Suppressor macrophage treated with lipopolysaccharide for 1 hour (primary cell): ENCODE results near the gene WASHC3.
"Not testable (repeated sequence)": the region's sequence is repeated elsewhere in the genome, so short reads cannot be mapped to it uniquely, and the experiment has no call there.

Experiments used
- DNase-seq, 3 donors: peaks; one replicate each; pipeline ENCODE4 v3.0.0-alpha.2; 2020 to 2022

Gene WASHC3

DNA sequence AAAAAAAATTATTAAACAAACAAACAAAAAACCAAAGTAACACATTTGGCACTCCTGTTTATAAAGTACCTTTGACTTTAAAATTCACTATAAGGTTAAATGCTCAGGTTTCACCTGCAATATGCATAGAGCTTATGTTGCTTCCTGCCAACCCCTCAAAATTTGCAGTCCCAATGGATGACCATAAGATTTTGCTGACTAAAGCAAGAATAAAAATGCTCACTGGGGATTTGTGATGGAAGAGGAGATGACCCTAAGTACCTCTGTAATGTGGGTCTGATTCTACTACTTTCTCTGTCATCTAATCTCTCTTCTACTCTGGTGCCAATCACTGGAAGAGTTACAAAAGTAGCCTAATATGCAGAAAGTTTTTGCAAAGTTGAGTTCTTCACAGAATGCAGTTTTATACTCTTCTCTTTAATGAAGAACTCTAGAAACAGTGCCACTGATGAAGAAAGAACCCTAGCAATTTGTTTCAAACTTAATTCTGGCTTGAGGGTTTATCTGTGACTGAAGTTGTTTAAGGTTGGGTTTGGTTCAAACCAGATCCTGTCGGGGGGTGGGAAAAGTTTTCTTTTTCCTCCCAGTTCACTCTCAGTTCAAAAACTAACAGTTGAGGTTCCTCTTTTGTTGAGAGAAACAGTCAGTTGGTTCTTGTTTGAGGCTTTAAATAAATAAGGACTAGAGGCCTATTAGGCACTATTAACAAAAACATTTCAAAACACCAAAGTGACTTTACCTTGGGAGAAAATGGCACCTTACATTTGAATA, 10.9 kb downstream of the WASHC3 start:
- DNase-seq, result peak in 2 of 3 donors; percentile 4 to 7

DNA sequence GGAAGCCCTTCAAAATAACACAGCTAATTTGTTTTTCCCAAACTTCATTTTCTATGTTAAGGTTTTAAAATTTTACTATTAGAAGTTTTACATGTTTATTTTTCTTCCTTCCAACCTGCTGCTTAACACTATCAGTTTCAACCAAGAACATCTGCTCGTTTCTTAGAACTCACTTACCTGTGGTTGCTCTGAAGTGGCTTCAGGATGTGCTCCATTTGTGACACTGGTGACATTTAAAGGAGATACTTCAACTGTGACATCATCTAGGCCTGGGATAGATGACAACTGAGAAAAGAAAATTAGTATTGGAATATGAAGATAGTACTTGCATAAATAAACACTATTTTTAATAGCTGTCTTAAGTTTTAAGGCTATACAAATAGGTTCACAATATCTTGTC, 17.9 kb downstream of the WASHC3 start:
- DNase-seq, result no peak

DNA sequence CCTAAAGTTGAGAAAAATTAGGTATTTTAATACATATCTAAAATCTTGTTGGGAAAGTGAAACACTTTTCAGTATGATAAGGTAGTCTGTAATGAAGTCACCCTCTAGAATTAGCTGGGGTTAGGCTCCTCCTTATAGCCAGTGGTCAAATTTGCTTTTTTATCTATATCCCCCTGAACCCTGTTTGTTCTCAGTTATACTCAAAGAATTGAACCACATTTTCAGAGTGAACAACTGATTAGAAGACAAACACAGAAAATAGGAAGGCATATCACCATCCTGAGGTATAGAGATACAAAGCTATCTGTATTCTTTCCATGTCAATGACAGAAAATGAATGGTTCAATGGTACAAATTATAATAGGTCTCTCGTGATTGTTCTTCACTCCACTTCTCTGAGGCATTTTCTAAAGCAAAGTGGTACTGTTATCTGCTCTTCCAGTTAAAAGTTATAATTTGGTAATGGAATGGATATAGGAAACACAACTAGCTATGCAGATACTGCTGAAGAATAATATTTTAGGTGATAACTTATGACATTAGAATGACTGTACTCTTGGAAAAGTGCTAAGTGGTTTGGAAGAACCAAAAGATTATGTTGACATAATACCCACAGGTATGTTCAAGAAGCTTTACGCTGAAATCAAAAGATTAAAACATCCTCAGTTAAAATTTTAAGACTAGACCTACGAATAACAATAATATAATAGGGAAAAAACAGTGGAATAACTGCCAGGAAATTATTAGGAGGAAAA, 27.6 kb downstream of the WASHC3 start:
- DNase-seq, result no peak

DNA sequence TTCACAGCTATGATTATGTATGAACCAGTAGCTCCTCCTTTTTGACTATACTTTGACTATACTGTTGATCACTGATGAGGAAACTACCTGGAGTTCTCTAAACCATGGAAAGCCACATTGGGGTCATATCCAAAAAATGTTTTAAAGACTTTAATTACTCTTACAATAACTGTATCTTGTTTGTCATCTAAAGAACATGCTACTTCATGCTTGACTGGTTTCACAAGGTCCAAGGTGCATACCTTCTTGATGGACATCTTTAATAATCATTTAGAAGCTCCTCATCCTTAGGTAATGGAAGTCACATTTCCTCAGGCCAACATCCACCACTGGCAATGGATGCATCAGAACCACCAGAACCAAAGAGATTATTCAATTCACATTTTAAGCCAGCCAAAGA, 29.9 kb downstream of the WASHC3 start:
- no peak for DNase-seq

DNA sequence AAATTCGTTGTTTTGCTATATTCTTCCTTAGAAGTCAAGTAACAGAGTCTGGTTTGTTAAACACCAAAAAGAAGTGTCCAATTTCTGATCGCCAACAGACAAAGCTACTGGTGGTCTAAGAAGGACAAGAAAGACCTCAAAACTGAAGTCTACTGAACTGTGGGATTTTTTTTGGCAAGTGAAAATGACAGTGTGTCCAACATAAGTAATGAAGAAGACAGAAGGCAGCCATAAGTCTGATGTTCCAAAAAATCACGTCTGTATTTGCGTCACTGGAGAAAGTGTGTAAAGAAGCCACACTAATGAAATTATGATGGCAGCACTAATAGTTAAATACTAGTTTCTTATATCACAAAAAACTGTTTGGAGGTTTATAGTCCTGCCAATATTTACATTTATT, 32.6 kb downstream of the WASHC3 start:
- no peak for DNase-seq

DNA sequence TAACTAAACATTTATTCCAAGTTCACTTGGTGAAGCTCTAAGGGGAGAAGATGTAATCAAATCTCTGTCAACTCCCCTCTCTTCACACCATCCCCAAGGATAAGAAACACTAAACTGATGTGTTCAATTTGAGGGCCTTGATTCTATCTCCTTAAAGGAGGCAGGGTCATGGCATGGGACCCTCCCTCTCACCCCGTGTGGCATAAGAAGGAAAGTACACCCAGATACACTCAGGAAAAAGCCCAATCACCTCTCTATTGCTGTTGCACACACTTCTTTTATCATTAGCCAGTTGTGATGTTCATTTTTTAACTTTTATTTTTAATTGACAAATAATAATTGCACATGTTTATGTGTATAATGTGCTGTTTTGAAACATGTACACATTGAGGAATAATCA, 35.1 kb downstream of the WASHC3 start:
- no peak for DNase-seq

DNA sequence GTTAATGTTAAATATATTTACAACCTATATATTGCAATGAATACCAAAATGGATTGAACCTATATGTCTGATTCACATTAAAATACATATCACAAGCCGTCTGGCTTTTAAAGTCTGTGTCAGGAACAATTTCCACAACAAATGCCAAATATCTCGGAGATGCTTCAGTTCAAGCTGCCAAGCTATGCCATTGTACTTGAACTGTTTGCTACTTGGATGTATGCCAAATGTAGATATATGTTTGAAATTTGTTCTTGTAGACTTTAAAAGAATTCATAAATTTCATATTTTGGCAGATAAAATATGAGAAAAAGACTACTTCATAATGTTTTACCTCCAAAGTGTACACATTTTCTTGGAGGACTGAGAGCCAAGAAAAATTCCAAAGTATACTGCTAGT, 37.0 kb downstream of the WASHC3 start:
- DNase-seq, result no peak

DNA sequence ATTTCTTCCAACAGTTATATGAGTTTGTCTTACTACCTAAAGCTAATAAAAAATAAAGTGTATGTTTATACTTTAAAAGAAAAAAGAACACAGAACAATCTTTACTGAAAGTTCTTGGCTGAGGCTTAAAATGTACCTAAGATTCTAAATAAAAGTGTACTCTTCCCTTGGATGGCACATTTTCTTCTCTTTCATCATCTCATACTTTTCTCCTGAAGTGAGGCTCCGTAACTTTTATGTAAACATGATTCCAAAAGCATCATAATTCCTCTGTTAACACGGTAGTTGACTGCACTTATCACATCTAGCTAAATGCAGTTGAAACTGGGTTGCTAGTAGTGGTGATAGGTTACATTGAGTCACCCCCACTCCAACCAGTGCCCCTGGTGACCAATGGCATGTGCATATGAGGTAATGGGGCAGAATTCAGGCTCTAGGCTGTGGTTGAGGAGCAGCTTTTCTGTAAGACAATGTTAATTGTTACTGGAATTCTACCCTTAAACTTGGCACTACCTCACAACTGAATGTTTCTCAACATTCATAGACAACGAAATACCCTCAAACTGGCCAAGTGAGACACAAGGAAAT, 38.4 kb downstream of the WASHC3 start:
- peak in 1 of 3 donors; percentile 1 for DNase-seq

DNA sequence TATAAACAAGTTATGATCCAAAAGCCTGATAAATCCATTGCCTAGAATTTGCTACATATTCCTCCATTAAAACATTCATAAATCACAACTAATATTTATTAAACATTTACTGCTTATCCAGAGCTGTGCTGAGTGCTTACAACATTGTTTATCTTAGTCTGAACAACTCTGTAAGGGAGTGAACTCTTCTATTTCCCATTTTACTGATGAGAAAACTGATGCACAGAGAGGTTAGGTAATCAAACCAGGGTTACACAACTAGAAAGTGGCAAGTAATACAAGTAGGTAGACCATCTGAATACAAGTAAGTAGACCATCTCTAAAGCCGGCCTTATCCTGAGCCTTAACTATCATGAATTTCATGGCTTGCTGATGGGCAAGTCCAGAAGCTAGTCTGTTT, 39.5 kb downstream of the WASHC3 start:
- DNase-seq, result peak in 1 of 3 donors; percentile 7

DNA sequence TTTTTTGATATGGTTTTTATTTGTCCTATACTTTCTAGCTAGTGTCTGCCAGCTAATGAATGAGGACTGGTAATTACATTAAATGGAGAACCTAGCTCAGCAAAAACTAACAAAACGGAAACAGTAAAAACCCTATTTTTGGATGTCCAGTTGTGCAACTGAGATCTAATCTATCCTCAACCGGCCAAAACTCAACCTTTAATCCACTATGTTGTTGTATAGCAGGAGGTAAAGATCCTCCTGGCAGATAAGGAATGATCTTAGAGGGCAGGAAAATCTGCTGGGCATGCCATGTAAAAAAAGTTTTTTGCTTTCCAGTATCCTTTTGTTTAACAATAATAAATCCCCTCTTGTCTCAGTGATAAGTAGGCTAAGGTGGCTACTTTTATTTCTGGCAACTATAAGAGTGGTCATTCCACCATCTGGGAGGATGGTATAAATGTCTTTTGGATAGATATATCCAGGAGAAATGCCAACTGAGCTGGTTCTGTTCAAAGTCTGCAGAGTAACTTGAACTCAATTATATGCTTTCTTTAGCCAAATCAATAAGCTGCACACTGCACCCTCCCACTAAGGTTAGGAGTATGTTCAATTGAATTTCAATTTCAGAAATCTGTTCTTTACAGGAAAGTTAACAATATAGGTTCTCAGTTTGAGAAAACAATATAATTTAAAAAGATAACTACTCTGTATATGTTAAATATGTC, 40.1 kb downstream of the WASHC3 start:
- DNase-seq, result peak in 1 of 3 donors; percentile 6

DNA sequence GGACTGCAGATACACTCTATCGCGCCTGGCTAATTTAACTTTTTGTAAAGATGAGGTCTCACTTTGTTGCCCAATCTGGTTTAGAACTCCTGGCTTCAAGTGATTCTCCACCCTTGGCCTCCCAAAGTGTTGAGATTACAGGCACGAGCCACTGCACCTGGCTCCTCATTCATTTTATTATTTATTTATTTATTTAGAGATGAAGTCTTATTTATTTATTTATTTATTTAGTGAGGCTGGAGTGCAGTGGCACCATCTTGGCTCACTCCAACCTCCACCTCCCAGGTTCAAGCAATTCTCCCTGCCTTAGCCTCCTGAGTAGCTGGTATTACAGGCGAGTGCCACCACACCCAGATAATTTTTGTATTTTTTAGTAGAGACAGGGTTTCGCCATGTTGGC, 43.2 kb downstream of the WASHC3 start:
- DNase-seq, result not testable (repeated sequence)

DNA sequence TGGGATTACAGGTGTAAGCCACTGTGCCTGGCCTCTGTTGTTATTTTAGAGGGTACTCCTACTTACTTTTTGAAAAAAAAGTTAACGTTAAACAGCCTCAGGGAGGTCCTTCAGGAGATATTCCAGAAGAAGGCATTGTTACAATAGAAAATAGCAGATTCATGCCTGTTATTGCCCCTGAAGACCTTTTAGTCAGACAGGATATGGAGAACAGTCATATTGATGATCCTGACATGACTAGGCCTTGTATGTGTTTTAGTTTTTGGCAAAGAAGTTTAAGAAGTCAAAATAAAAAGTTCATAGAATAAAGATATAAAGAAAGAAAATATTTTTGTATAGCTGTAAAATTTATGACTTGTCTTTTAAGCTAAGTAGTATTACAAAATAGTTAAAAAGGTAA, 45.3 kb downstream of the WASHC3 start:
- no peak for DNase-seq

DNA sequence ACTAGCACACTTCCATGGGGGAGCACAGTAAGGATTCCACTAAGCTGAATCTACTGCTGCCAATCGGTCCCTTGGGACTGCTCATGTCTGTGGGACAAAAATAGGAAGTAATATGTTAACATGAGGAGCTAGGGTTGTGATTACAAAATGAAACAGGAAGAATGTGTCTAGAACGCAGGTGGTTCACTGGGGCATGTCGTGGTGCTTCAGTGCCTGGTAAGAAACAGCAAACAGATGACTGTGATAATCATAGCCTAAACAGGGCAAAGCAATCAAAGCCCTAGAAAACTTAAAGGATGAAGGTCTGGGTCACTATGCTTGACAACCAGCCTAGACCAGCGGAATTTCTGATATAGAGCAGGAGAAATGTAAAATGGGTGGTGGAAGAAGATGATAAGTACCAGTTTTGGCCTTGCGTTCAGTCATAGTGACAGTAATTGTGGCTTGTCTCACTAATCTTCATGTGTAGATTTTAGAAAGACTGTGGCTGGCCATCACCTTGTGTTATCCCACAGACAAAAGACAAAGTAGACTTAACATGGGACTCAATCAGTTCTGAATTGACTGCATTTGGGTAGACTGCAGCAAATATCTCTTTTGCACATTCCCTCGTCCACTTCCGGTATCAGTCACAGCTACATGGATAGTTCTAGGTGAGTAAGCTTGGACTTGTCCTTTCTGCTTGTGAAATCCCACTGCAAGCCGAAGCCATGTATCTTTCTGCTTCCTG, 51.4 kb downstream of the WASHC3 start:
- DNase-seq, result peak; percentile 25 to 44 (median 28)

DNA sequence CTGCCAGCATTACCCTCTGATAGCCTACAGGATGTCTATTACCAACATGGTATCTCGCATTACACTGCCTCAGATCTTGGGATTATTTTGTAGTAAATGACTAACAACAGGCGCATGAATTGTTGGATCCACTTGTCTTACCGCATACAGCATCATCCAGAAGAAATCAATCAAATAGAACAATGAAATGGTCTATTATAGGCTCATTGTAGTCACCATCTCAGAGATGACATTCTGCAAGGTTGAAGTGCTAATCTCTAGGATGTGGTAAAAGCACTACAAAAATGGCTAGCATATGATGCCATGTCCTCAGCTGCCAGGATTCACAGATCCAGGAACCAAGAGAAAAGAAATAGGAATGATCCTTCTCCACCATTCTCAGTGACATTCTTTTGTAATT, 52.0 kb downstream of the WASHC3 start:
- no peak for DNase-seq

DNA sequence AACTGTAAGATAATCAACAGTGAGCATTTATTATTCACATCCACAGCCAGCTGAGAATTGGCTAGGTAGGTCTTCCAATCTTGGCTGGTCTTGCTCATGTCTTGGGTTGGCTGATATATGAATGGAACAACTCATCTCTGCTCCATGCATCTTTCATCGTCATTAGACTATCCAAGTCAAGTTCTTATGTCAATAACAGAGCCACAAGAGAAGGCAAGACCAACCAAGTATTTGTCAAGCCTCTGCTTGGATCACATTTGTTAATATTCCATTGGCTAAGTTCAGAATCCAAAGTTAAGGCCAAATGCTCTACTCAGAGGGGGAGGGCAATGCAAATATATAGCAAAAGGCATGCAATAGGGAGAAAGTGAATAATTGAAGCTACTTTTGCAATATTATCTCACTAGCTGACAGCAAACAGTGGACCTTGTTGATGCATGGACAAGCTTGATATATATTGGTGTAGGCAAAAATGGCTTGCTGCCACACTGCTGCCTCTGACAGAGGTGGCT, 53.1 kb downstream of the WASHC3 start:
- no peak for DNase-seq

DNA sequence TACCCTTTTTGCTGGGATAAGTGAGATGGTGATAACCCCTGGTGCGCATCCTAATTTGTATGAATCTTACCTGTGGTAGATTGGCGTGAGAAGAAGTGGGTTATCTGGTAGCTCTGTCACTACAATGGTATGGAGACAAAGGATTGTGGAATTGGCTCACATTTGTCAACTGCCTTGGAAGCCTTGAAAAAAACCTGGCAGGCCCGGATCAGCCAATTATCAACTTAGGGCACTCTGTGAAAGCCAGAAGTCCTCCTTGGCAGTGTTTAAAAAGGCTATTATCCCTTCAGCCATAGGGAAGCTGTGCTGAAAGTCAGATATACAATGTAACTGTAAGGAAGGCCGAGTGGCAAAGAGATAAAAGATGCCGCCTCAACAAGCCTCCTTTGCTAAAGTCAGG, 56.5 kb downstream of the WASHC3 start:
- DNase-seq, result no peak

DNA sequence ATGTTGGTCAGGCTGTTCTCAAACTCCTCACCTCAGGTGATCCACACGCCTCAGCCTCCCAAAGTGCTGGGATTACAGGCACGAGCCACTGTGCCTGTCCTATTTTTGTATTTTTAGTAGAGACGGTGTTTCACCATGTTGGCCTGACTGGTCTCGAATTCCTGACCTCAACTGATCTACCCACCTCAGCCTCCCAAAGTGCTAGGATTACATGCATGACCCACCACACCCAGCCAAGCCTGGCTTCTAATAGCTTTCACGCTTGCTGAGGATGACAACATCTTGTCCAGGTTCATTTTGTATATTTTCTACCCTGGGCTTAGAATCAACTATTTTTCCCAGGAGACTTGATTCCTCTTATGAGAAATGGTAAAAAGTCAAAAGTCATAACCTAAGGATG, 64.7 kb downstream of the WASHC3 start:
- DNase-seq, result no peak

DNA sequence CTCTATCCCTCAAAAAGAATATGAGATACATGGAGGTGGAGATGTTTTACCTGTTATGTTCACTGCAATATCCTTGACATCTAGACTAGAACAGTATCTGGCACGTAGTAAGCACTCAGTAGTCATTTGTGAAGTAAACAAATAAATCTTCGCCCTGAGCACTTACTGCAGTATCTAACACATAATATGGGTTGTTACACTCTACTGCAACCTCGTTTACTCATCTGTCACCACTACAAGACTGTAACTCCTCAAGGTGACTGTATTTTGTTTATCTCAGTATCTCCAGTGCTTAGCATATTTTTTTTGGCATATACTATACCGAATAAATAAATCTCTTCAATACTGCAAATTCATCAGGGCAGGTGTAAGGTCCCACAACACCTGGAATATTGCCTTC, 66.1 kb downstream of the WASHC3 start:
- DNase-seq, result no peak

DNA sequence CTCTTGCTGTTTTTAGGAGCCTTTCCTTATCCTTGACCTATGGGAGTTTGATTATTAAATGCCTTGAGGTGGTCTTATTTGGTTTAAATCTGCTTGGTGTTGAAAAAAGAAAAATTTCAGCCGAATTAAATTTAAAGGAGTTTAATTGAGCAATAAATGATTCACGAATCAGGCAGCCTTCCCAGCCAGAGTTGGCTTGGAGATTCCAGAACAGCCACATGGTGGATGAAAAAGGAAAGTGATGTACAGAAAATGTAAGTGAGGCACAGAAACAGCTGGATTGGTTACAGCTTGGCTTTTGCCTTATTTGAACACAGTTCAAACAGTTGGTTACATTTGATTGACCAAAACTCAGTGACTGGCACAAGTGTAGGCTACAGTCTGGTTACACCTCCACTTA, 69.7 kb downstream of the WASHC3 start:
- no peak for DNase-seq

DNA sequence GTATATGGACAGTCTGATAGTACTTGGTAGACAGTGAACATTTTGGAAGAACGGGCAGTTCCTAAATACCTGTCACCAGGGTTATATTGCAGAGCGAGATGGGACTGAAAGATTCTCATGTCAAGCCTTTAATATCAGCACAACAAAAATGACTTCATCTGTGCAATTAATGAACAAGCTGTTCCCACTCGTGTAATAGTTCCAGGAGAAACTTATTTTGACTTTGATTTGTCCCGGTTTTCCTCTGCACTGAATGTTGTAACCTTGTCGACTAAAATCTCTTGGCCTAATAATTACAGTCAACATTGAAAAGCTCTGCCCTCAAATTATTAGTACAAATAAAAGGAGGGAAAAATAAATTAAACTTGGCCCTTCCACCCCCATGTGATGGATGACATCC, 79.5 kb downstream of the WASHC3 start:
- DNase-seq, result no peak

DNA sequence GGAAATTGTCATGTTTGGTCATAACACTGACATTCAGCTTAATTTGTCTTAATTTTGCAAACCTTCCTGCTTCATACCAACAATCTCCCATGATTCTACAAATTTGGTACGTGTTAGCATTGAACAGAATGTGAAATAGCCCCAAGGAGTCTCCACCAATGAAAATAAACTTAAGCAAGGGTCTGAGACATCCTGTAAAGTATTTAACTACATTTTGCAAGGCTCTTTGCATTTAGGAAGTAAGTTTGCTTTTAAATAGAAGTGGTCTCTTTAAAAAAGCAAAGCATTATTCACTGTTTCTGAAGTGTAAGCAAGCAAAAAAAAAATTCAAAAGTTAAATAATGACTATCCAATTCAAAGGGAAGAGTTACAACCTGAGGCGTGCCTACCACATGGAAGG, 79.9 kb downstream of the WASHC3 start:
- no peak for DNase-seq

DNA sequence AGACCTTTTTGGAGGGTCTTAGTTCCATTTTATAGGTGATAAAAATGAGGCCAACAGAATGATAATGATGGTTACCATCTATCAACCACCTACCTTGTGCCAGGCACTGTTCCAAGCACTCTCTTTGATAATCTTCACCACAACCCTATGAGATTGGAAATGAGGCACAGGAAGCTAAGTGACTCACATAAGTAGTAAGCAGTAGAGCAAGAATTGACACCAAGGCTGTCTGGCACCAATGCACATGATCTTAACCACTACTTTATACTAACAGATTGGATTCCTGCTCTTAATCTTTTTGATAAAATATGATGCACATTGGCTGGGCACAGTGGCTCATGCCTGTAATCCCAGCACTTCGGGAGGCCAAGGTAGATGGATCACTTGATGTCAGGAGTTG, 93.0 kb downstream of the WASHC3 start:
- no peak for DNase-seq

DNA sequence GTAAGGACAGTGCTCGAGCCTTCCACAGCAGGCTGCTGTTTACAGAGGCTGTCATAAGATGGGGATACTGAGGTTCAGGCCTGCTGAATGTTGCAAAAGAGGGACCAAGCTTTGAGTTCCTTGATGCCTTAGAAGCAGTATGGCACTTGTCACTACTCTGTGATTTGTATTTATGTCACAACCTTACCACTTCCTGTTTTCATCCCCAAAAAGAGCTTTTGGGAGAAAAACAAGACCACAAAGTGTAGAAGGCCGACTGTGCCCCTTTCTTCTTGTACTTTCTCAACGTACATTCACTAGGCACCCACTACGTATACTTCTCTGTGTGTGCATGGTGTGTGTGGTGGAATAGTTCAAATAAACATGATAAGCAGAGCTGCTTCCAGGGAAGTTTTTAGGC, 94.3 kb downstream of the WASHC3 start:
- DNase-seq, result peak in 2 of 3 donors; percentile 10 to 21
